Right renal pelvis (tissue), 4 donors: ENCODE results near the gene SORCS1. TPM values are rescaled to one million over a fixed set of nuclear protein-coding genes. Genes with fewer than 3 reads are reported as not detected.
A peak's percentile ranks its signal among the peaks of the same experiment; 100 is the strongest.

ENCODE experiments used
- DNase-seq, 4 donors: peaks; one replicate each; pipeline ENCODE4 v3.0.0-alpha.2; 2013; ENCODE audit warnings: low read depth in 4 of 4, low spot score in 3 of 4, missing footprints in 1 of 4
- polyA plus RNA-seq, 4 donors: library from polyadenylated mRNA; unstranded; fragments of 120-200 nt; gene quantifications; one replicate each; pipeline ENCODE4 v1.2.1, GENCODE V29; 2013; ENCODE audit not compliant: insufficient read length in 4 of 4

The SORCS1 gene
- polyA plus RNA-seq, 4 donors, result 7.5 to 21.1 (median 16.1) TPM

- no peak for DNase-seq
Measured at GRCh38 chr10:106707657-106708056, 456.8 kb downstream of the SORCS1 start.

- DNase-seq, result no peak
Measured at GRCh38 chr10:106706127-106706526, 458.4 kb downstream of the SORCS1 start.

GRCh38 chr10:106705681-106706100, 458.8 kb downstream of the SORCS1 start:
- peak; percentile 80 to 89 (median 84) for DNase-seq

DNA sequence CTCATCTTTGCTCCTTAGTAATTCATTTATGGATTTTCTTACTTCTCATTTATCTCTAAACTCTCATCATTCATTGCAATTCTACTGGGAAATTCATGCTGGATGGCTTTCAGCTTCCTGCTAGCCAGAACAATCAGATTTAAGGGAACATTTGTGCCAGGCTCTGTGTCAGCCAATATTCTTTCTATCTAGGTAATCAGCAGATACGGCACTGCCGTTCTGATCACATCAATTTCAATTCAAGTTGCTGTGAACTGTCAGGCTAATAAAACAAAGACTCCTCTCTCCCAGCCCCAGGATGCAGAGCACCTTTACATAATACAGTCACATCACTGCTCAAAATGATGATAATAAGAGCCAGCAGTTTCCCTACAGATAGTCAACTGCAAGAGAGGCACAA, 468.3 kb downstream of the SORCS1 start:
- no peak for DNase-seq

- DNase-seq, result no peak
Measured at GRCh38 chr10:106694696-106695095, 469.8 kb downstream of the SORCS1 start.

DNA sequence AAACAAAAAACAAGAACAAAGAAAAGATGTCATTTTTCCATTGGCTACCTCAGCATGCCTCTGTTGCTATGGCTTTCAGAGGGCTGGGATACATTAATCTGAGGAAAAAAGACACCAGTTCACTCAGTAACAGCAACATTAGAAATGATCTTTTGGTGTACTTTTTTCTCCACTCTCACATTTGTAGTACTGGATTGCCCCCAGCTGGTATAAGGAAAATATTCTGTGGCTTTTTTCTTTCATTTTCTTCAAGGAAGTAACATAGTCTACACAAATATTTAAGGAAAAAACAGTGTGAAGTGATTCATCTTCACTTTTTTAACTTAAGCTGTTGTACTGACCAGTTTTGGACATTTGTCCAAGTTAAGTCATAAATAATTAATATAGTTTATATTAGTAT, 482.3 kb downstream of the SORCS1 start:
- DNase-seq, result no peak

DNA sequence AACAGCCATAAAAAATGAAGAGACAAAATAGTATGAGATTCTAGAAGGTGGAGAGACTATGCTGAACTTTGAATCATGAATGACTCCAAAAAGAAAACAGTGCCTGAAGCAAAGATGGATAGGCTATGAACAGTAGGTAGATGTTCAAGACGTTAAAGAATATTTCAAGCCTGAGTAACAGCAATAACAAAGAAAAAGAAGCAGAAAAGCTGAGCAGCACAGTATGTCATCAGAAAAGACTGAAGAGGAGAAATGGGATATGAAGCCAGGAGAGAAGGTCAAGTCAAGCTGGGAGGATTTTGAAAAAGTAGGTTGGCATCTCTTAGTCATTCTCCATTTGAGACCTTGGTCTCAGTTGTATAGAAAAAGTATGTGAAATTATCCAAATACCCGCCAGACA, 484.4 kb downstream of the SORCS1 start:
- no peak for DNase-seq

DNA sequence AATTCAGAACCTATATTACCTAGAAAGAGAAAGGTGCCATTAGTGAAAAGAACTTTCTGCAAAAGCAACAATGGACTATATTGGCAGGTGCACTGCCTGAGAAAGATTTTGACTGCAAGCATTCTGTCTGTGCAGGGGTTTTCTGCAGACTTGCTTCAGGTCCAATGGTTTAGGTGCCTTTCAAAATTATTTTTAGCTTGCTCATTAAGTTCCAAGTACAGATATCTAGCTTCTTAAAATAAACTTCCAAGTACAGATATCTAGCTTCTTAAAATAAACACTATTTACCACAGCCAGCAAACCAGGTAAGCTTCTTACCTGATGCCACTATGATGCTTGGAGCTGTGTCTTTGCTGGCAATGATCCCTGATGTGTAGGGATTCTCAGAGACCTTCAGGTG, 485.2 kb downstream of the SORCS1 start:
- no peak for DNase-seq

GRCh38 chr10:106672517-106673175, 491.9 kb downstream of the SORCS1 start:
- DNase-seq, result no peak

DNA sequence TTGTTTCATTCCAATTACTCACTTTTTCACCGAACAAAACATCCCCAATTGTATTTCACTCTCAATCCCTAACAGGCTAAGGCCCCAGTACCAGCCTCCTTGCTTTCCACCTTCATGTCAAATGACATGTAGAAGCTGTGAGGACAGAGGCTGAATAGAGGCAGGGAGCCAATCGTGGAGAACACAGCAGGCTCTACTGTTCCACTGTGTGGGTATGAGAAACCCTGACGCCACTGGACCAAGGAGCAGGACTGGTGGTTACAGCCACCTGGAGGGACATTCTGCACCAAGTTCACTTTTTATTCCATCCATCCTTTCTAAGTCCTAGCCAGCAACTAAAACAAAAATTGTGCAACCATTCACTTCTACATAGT, 502.8 kb downstream of the SORCS1 start:
- no peak for DNase-seq

- no peak for DNase-seq
Measured at GRCh38 chr10:106661133-106661766, 503.3 kb downstream of the SORCS1 start.

DNA sequence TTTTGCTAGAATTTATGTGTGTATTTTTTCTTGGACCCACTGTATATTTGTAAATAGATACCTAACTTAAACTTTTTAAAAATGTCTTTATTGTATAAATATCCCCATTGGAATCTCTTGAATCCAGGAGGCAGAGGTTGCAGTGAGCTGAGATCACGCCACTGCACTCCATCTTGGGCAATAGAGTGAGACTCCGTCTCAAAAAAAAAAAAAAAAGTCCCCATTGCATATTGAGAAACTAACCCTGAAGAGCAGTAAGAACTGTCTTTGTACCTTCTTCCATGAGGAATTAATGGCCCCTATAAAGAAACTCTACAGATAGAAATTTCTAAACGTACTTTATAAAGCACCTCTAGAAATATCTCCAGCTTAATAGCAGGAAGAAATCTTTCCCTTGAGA, 504.0 kb downstream of the SORCS1 start:
- no peak for DNase-seq

GRCh38 chr10:106655636-106656035, 508.9 kb downstream of the SORCS1 start:
- DNase-seq, result no peak

DNA sequence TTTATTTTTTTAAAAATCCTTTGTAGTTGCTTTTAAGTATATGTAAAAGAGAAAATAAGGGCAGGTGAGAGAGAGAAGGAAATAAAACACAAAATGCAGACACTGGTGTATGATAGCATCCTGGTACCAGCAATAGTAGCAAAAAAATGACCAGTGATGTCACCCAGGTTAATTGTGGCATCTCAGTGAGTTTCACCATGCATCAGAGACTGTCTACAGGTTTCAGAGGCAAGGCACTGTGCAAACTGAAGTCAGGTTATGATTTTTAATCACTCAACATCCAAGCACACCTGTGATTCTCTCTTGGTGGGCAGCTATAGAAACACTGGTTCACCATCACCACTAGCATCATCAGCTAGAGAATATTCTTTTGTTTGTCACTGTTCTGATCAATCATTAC, 509.3 kb downstream of the SORCS1 start:
- DNase-seq, result no peak

DNA sequence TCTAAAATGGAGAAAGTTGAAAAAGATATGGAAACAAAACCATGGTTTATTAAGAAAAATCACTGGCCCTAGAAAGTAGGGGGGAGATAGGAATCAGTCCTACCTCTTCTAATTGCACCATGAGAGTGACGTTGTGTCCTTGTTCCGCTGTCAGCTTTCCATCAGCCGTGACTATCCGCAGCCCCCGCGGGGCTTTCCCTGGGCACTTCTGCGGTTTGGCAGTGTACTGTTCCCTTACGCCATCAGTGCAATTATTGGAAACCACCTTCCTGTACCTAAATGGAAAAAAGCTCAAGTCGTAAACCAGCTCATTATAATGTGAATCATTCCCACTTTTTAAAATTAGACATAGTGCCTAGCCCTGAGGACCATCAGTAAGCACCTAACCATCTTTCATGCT, 512.2 kb downstream of the SORCS1 start:
- DNase-seq, result no peak

DNA sequence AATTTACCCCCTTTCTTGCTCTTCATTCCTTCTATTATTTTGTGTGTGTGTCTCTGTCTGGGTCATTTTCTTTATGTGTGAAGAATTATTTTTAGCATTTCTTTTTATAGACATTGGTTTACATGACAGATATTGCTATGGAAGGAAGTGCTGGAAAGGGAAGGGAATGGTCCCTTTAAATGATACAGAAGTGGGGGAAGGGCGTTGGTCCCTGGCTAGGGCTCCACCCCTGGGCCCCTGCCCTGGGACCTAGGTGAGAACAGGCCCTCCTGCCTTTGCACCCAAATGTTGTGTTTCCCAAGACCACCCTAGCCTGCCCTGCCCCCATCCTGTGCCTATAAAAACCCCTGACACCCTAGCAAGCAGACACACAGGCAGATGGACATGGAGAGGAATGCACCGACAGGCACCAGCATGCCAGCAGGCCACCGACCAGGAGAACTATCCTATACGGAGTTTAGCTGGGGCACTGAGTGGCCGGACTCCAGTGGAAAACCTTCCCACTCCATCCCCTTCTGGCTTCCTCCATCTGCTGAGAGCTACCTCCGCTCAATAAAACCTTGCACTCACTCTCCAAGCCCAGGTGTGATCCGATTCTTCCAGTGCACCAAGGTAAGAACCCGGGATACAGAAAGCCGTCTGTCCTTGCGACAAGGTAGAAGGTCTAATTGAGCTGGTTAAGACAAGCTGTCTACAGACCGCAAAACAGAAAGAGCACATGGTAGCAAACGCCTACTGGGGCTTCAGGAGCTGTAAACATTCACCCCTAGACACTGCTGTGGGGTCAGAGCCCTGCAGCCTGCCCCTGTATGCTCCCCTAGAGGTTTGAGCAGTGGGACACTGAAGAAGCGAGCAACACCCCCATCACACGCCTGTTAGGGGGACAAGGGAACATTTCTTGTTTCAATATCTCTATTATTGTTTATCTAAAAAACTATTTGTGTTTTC, 515.7 kb downstream of the SORCS1 start:
- no peak for DNase-seq

- no peak for DNase-seq
Measured at GRCh38 chr10:106643473-106643872, 521.0 kb downstream of the SORCS1 start.

GRCh38 chr10:106637873-106638272, 526.6 kb downstream of the SORCS1 start:
- DNase-seq, result no peak

DNA sequence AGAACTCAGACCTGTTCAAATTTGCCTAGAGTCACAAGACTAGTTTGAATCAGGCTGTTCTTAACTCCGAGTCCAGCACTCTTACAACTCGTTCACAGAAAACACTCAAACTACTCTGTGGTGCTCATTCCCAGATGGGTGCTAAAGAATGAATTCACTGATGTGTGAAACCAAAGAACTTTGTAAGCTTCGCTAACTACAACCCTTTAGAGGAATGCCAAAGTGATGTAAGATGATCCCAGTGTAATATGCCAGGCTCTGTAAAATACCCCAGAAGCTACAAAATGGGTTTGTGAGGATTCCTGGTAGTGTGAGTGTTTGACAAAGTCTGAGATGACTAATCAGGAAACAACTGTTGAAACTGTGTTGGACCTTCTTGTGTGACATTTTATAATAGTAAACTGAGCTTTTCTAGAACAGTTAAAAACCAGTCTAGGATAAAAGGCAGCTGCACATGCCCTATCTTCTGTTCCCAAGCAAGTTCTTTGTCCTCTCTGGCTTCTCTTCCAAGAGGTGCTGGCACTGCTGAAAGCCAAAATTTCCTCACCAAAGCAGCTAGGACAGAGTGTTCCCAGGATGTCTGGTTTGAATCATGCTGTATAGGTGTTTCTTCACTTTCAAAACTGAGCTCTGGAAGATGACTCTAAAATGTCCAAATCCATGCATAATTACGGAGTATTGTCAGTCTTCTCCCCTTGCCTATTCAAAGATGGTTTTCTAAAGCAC, 527.6 kb downstream of the SORCS1 start:
- no peak for DNase-seq

DNA sequence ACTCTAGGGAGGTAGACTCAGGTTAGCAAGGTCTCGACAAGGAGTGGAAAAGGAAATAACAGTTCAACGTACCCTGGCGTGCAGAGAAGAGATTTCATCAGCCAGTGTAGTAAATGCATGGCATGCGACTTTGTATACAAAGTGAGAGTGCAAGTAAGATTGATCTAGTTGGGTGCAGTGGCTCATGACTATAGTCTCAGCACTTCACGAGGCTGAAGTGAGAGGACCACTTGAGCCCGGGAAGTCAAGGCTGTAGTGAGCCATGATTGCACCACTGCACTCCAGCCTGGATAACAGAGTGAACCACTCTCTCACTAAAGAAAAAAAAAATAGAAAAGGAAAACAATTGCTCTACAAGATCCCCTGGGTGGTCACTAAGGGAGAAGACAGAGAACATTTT, 528.6 kb downstream of the SORCS1 start:
- no peak for DNase-seq
